DND-41 (cell line): ENCODE data around the gene DPP7.

Experiments used
- EZH2 ChIP-seq: IDR thresholded peaks from 3 replicates; pipeline ENCODE4 v1.6.1; 2012; ENCODE audit warnings: borderline replicate concordance, low read depth, mild to moderate bottlenecking, moderate library complexity, low read length, inconsistent platforms; ENCODE audit not compliant: severe bottlenecking
- TF ChIP-seq, protein P1 (sequence below): IDR thresholded peaks from 2 replicates; pipeline ENCODE4 v1.5.1; 2012; ENCODE audit warnings: borderline replicate concordance, low read length, moderate library complexity, mild to moderate bottlenecking; ENCODE audit not compliant: poor library complexity, severe bottlenecking; ENCODE audit errors: extremely low read depth

DNA sequence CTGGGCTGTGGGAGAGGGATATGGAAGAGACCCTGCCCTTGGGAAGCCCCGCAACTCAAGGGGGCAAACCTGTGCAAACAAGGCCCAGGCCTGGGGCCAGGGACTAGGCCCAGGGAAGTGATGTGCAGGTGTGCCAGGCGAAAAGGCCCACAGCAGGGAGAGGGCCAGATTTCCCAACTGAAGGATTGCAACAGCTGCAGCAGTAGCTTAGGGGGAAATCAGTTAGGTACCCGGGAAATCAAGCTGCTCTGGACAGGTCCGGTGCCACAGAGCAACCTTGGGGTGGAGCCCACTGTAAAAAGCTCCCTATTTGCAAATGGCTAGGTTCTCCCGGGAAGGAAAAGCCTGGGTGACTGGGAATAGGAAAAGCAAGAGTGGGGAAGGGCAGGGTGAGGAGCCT lies 34.8 kb upstream of the DPP7 start:
- TF ChIP-seq, protein P1, sequence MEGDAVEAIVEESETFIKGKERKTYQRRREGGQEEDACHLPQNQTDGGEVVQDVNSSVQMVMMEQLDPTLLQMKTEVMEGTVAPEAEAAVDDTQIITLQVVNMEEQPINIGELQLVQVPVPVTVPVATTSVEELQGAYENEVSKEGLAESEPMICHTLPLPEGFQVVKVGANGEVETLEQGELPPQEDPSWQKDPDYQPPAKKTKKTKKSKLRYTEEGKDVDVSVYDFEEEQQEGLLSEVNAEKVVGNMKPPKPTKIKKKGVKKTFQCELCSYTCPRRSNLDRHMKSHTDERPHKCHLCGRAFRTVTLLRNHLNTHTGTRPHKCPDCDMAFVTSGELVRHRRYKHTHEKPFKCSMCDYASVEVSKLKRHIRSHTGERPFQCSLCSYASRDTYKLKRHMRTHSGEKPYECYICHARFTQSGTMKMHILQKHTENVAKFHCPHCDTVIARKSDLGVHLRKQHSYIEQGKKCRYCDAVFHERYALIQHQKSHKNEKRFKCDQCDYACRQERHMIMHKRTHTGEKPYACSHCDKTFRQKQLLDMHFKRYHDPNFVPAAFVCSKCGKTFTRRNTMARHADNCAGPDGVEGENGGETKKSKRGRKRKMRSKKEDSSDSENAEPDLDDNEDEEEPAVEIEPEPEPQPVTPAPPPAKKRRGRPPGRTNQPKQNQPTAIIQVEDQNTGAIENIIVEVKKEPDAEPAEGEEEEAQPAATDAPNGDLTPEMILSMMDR, result no peak
- TF ChIP-seq EZH2, result no peak
